ENCODE measurements around the gene TMED9. TPM values are rescaled to one million over a fixed set of nuclear protein-coding genes. Genes with fewer than 3 reads are reported as not detected.
"Not testable (repeated sequence)": the region's sequence is repeated elsewhere in the genome, so short reads cannot be mapped to it uniquely, and the experiment has no call there.

The TMED9 gene
- total RNA-seq, 2 experiments from 2014 or later: 135 to 144 TPM

DNA sequence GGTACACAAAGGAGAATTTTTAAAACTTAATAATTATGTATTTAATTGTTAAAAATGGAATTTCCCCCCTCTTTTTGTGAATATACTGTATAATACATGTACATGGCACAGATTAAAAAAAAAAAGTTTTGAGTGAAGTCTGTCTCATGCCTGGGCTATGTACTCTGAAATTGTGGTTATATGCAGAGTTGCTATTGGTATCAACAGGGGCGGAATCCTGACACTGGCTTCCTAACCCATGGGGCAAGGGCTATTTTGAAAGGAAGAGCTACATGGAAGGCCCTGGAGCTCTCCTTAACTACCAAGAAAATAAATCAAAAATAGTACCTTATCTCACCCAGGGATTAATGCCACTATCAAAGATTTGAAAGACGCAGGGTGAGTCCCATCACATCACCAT lies 36.8 kb upstream of the TMED9 start:
- H3K27ac Mint-ChIP-seq: no peak overlapping the region
- H3K4me1 Mint-ChIP-seq (ENCODE audit: low read depth): peaks cover 35% of the 10 kb centered on the region
- POLR2A ChIA-PET: no interaction called here
- no peaks in the 10 kb centered on the region for H3K9me3 Mint-ChIP-seq
- H3K4me3 Mint-ChIP-seq: peak overlapping the region; percentile 85
- no peak for DNase-seq
- intact Hi-C loops (cut with micrococcal nuclease): no loop called here
- no peaks in the 10 kb centered on the region for H3K27me3 Mint-ChIP-seq
- CTCF ChIA-PET: interaction anchor here (0.7 kb wide), 1 partner anchor 602 kb away, joined by 4 read pairs; no protein-coding TSS in a partner anchor
- peaks cover 8% of the 10 kb centered on the region for H3K36me3 Mint-ChIP-seq

DNA sequence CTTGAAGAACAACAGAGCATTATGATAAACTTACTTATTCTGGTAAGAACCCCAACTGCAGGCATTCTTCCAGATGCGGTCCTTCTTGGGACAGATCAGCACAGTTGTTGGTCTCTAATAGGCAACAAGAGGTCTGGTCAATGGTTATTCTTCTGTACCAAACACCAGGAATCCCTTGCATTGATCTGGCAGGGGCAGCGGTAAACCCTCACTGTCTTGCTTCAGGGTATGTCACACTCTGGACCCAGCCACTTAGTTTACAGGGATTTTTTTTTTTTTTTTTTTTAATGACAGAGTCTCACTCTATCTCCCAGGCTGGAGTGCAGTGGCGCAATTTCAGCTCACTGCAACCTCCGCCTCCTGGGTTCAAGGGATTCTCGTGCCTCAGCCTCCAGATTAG lies 36.3 kb upstream of the TMED9 start:
- intact Hi-C loops (cut with micrococcal nuclease): no loop called here
- no peak for DNase-seq
- Mint-ChIP-seq H3K4me1 (ENCODE audit: low read depth) (peaks cover 35% of the 10 kb centered on the region), H3K36me3 (peaks cover 5% of the 10 kb centered on the region), H3K27me3 (no peaks in the 10 kb centered on the region), H3K27ac (no peak overlapping the region), H3K9me3 (no peaks in the 10 kb centered on the region), H3K4me3 (no peak overlapping the region)
- ChIA-PET CTCF (interaction anchor here (0.6 to 0.7 kb wide), 2 partner anchors 52 to 602 kb away, joined by 3 to 4 read pairs; no protein-coding TSS in a partner anchor), POLR2A (interaction anchor here (0.6 kb wide), 1 partner anchor 33 kb away, joined by 3 read pairs; no protein-coding TSS in a partner anchor)

DNA sequence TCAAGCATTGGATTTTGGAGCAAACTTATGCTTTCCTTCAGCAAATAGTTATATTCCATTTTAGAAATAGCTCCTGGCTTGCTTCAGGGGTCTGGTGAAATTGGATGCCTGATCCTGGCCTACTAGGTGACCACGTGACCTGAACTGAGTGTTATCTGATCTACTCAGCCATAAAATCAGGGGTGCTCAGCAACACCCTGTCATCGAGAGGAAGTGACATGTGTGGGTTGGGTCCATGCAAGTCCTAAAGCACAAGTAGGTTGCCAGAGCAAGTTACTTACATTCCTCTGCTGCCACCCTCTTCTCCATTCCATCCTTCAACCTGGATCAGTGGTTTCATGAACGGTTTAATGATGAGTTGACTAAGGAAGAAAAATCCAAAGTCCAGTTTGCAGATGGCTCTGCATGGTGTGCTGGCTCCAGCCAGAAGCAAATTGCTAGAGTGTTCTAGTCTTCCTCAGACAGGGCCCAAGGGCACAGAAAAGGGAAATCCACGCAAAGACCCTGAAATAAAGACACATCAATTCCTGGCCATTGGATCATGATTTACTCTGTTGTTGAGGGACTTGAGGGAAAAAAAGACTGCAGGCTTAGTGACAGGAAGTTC lies 34.9 kb upstream of the TMED9 start:
- Mint-ChIP-seq H3K9me3 (no peaks in the 10 kb centered on the region), H3K4me1 (ENCODE audit: low read depth) (peaks cover 32% of the 10 kb centered on the region), H3K36me3 (peaks cover 2% of the 10 kb centered on the region), H3K4me3 (no peak overlapping the region), H3K27me3 (no peaks in the 10 kb centered on the region), H3K27ac (no peak overlapping the region)
- CTCF ChIA-PET: interaction anchor here (0.6 kb wide), 1 partner anchor 88 kb away, joined by 3 read pairs; no protein-coding TSS in a partner anchor
- DNase-seq: peak; percentile 13
- POLR2A ChIA-PET: no interaction called here
- intact Hi-C loops (cut with micrococcal nuclease): no loop called here

DNA sequence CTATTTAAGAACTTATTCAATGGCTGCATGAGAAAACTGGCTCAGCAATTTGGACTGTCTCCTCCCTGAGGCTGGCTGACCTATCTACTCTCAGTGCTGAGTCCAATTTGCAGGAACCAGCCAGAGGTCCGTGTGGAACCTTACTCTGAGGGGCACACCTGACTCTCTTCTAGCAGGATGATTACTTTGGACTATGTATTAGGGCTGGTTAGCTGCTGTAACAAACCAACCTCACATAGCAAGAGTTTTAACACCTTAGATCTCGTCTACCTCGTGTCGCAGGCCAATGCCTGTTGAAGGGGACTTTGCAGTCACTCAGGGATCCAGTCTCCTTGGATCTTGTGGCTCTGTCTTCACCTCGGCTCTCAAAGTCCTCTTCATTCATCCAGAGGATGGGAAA lies 34.2 kb upstream of the TMED9 start:
- Mint-ChIP-seq H3K4me3 (no peak overlapping the region), H3K27ac (no peak overlapping the region), H3K27me3 (no peaks in the 10 kb centered on the region), H3K4me1 (ENCODE audit: low read depth) (peaks cover 25% of the 10 kb centered on the region), H3K36me3 (no peaks in the 10 kb centered on the region), H3K9me3 (no peaks in the 10 kb centered on the region)
- ChIA-PET CTCF (no interaction called here), POLR2A (no interaction called here)
- DNase-seq: no peak
- intact Hi-C loops (cut with micrococcal nuclease): no loop called here

DNA sequence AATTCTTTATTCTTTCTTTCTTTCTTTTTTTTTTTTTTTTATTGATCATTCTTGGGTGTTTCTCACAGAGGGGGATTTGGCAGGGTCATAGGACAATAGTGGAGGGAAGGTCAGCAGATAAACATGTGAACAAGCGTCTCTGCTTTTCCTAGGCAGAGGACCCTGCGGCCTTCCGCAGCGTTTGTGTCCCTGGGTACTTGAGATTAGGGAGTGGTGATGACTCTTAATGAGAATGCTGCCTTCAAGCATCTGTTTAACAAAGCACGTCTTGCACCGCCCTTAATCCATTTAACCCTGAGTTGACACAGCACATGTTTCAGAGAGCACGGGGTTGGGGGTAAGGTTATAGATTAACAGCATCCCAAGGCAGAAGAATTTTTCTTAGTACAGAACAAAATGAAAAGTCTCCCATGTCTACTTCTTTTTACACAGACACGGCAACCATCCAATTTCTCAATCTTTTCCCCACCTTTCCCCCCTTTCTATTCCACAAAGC lies 32.5 kb upstream of the TMED9 start:
- peaks cover 18% of the 10 kb centered on the region for H3K4me1 Mint-ChIP-seq (ENCODE audit: low read depth)
- DNase-seq; CTCF ChIA-PET; POLR2A ChIA-PET; H3K36me3 Mint-ChIP-seq; H3K9me3 Mint-ChIP-seq; H3K4me3 Mint-ChIP-seq; H3K27ac Mint-ChIP-seq; H3K27me3 Mint-ChIP-seq; intact Hi-C loops (cut with micrococcal nuclease): not testable (repeated sequence)

DNA sequence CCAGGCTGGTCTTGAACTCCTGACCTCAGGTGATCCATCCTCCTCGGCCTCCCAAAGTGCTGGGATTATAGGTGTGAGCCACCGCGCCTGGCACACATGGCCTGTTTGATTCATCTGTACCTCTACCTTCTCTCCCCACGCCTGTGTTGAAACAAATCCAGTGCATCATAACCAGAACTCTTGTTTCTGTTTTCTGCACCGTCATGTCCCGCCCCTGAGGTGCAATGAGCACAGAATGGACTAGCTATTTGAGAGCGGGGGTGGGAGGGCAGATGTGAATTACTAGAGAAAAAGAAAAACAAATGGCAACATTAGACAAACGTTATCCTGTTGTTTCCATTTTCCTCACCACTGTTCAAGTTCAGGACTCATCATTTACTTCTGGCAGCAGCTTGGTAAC lies 27.0 kb upstream of the TMED9 start:
- no peak overlapping the region for H3K27ac Mint-ChIP-seq
- H3K9me3 Mint-ChIP-seq: no peaks in the 10 kb centered on the region
- H3K27me3 Mint-ChIP-seq: peaks cover 4% of the 10 kb centered on the region
- intact Hi-C loops (cut with micrococcal nuclease): no loop called here
- peak; percentile 16 for DNase-seq
- POLR2A ChIA-PET: no interaction called here
- no peak overlapping the region for H3K4me3 Mint-ChIP-seq
- H3K4me1 Mint-ChIP-seq (ENCODE audit: low read depth): no peaks in the 10 kb centered on the region
- H3K36me3 Mint-ChIP-seq: no peaks in the 10 kb centered on the region
- CTCF ChIA-PET: no interaction called here

DNA sequence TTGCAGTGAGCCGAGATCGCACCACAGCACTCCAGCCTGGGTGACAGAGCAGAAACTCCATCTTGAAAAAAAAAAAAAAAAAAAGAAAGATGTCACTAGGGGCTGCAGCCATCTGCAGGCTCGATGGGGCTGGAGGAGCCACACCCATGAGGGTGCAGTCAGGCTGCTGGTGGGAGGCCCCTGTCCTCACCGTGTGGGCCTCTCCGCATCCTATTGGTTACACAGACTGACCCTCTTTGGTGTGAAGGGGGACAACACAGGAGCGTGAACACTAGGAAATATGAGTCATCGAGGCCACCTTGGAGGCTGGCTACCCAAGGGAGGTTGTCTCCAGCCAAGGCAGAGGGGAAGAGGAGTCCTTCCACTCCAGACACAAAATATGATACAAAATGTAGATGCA lies 23.7 kb upstream of the TMED9 start:
- DNase-seq: no peak
- ChIA-PET CTCF (interaction anchor here (1.1 kb wide), 1 partner anchor 43 kb away, joined by 3 read pairs; no protein-coding TSS in a partner anchor), POLR2A (no interaction called here)
- no peaks in the 10 kb centered on the region for H3K36me3 Mint-ChIP-seq
- peaks cover 4% of the 10 kb centered on the region for H3K27me3 Mint-ChIP-seq
- H3K9me3 Mint-ChIP-seq: no peaks in the 10 kb centered on the region
- intact Hi-C loops (cut with micrococcal nuclease): no loop called here
- H3K4me3 Mint-ChIP-seq: no peak overlapping the region
- H3K27ac Mint-ChIP-seq: no peak overlapping the region
- H3K4me1 Mint-ChIP-seq (ENCODE audit: low read depth): no peaks in the 10 kb centered on the region

DNA sequence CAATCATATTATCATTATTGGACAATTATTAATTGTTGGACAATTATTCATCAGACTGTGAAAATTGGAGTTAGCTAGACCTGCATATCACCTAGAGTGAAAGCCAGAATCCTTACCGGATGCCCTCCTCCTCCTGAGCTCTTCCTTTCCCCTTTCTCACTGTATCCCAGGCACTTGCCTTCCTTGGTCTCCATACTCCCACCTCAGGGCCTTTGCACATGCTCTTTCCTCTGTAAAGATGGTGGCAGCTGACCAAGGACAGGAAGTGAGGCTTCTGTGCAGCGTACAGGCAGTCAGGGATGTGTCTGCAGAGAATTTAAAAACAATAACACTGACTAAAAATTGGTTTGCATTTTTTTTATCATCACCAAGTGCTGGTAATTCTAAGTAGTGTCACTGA lies 22.1 kb upstream of the TMED9 start:
- Mint-ChIP-seq H3K36me3 (no peaks in the 10 kb centered on the region), H3K4me3 (no peak overlapping the region), H3K4me1 (ENCODE audit: low read depth) (no peaks in the 10 kb centered on the region), H3K27me3 (peaks cover 4% of the 10 kb centered on the region), H3K27ac (no peak overlapping the region), H3K9me3 (no peaks in the 10 kb centered on the region)
- DNase-seq: no peak
- CTCF ChIA-PET: no interaction called here
- POLR2A ChIA-PET: no interaction called here
- intact Hi-C loops (cut with micrococcal nuclease): no loop called here

DNA sequence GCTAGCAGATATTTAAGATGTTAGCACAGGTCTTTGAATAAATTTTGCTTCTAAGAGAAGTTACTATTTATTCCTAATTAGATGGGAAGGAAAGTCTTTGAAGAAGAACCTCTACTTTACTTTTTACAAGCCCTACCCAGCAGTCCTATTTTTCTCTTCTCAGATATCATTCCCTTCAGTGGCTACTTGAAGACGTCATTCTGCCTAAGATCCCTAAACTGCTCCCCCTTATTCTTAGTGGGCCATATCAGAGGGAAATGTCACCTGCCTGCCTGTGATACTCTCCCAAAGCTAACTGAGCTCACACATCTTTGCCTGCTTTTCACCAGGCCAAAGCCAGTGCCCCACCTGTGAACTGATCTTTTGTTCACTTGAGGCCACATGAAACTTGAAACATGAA lies 16.5 kb upstream of the TMED9 start:
- no peak overlapping the region for H3K27ac Mint-ChIP-seq
- H3K4me1 Mint-ChIP-seq (ENCODE audit: low read depth): no peaks in the 10 kb centered on the region
- DNase-seq: no peak
- POLR2A ChIA-PET: no interaction called here
- no peaks in the 10 kb centered on the region for H3K36me3 Mint-ChIP-seq
- H3K4me3 Mint-ChIP-seq: no peak overlapping the region
- H3K27me3 Mint-ChIP-seq: peaks cover 2% of the 10 kb centered on the region
- no peaks in the 10 kb centered on the region for H3K9me3 Mint-ChIP-seq
- CTCF ChIA-PET: interaction anchor here (0.6 kb wide), 1 partner anchor 185 kb away, joined by 3 read pairs; no protein-coding TSS in a partner anchor
- intact Hi-C loops (cut with micrococcal nuclease): no loop called here

DNA sequence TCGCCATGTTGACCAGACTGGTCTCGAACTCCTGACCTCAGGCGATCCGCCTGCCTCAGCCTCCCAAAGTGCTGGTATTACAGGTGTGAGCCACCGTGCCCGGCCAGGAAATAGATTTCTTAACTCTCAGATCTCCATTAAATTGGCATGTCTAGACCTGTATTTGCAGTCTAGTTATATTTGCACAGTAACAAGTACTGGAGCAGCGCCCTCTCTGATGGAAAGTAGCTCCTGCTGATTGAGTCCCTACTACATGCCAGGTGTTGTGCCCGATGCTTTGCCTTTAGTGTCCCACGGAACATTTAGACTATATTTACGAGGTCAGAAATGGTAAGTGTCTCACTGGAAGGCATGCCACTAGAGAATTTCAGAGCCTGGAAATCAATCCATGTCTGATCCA lies 15.8 kb upstream of the TMED9 start:
- intact Hi-C loops (cut with micrococcal nuclease): no loop called here
- Mint-ChIP-seq H3K27ac (no peak overlapping the region), H3K4me1 (ENCODE audit: low read depth) (no peaks in the 10 kb centered on the region), H3K9me3 (no peaks in the 10 kb centered on the region), H3K4me3 (no peak overlapping the region), H3K27me3 (peaks cover 2% of the 10 kb centered on the region), H3K36me3 (no peaks in the 10 kb centered on the region)
- CTCF ChIA-PET: no interaction called here
- DNase-seq: no peak
- POLR2A ChIA-PET: no interaction called here

DNA sequence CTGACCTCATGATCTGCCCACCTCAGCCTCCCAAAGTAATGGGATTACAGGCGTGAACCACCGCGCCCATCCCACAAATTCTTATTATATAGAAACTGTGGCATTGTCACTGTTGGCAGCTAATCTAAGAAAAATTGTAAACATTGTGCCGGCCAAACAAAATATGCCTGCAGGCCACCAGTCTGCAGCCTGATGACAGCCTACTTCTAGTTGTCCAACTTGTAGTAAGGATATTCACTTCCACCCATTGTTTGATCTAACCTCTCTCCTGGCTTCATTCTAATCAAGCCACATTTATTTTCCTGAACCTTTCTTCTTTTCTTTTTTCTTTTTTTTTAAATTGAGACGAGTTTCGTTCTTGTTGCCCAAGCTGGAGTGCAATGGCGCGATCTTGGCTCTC lies 13.7 kb upstream of the TMED9 start:
- H3K4me1 Mint-ChIP-seq (ENCODE audit: low read depth): no peaks in the 10 kb centered on the region
- H3K27me3 Mint-ChIP-seq: peaks cover 2% of the 10 kb centered on the region
- no peaks in the 10 kb centered on the region for H3K36me3 Mint-ChIP-seq
- no peak overlapping the region for H3K27ac Mint-ChIP-seq
- POLR2A ChIA-PET: no interaction called here
- no peak overlapping the region for H3K4me3 Mint-ChIP-seq
- DNase-seq: no peak
- H3K9me3 Mint-ChIP-seq: no peaks in the 10 kb centered on the region
- CTCF ChIA-PET: no interaction called here
- intact Hi-C loops (cut with micrococcal nuclease): no loop called here

DNA sequence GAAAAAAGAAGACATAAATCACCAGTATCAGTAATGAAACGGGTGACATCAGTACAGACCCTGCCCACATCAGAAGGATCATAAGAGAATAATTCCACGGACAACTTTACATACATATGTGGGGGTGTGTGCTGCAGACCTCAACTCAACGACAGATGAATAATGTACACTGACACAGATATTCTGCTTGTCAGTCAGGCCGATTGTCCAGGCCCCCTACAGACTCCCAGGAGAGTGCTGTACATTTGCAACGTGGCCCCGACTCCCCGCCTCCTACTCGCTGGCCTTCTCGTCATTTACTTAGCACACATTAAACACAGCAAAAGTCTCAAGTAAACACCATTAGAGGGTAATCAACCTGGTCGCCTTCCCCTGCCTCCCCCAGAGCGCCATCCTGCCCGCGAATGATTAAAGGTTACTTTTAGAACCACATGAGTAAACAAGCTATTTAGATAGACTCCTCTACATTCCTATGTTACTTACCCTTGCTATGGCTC lies 3.5 kb upstream of the TMED9 start:
- no peak overlapping the region for H3K4me3 Mint-ChIP-seq
- peak; percentile 34 for DNase-seq
- CTCF ChIA-PET: interaction anchor here (1.6 kb wide), 2 partner anchors 16 to 28 kb away, joined by 3 to 5 read pairs; no protein-coding TSS in a partner anchor
- POLR2A ChIA-PET: no interaction called here
- peaks cover 12% of the 10 kb centered on the region for H3K27me3 Mint-ChIP-seq
- no peaks in the 10 kb centered on the region for H3K9me3 Mint-ChIP-seq
- intact Hi-C loops (cut with micrococcal nuclease): no loop called here
- no peak overlapping the region for H3K27ac Mint-ChIP-seq
- peaks cover 27% of the 10 kb centered on the region for H3K4me1 Mint-ChIP-seq (ENCODE audit: low read depth)
- peaks cover 11% of the 10 kb centered on the region for H3K36me3 Mint-ChIP-seq

DNA sequence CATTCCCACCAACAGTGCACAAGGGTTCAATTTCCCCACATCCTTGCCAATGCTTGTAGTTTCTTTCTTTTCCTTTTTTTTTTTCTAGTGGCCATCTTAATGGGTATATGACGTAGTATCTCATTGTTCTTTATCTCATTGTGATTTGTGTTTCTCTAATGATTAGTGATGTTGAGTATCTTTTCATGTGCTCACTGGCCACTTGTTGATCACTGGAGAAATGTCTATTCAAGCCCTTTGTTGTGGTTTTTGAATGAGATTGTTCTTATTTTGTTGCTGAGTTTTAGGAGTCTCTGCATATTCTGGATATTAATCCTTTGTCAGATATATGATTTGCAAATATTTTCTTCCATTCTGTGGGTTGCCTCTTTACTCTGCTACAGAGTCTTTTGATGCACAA lies 1.6 kb upstream of the TMED9 start:
- Mint-ChIP-seq H3K27ac (no peak overlapping the region), H3K4me3 (no peak overlapping the region), H3K9me3 (no peaks in the 10 kb centered on the region), H3K27me3 (peaks cover 12% of the 10 kb centered on the region), H3K36me3 (peaks cover 28% of the 10 kb centered on the region), H3K4me1 (ENCODE audit: low read depth) (peaks cover 33% of the 10 kb centered on the region)
- CTCF ChIA-PET: no interaction called here
- intact Hi-C loops (cut with micrococcal nuclease): loop anchor here (10.0 kb wide), 1 partner anchor 76 kb away; the partner anchor contains the start of gene DDX41
- no peak for DNase-seq
- POLR2A ChIA-PET: no interaction called here

Data from activated CD4-positive, alpha-beta memory T cell treated with anti-CD3 and anti-CD28 coated beads for 36 hours (primary cell).